Fibroblast of lung (primary cell): ENCODE results near the gene OR1M1. TPM values are rescaled to one million over a fixed set of nuclear protein-coding genes. Genes with fewer than 3 reads are reported as not detected.

Experiments
- DNase-seq, 2 donors: peaks; one replicate each; pipeline versions ENCODE4 v3.0.0 to v3.0.0-alpha.2; 2010; ENCODE audit warnings: low read depth in 2 of 2
- H2AFZ ChIP-seq: 2 replicates; pipeline ENCODE4 v1.5.1; 2012; ENCODE audit warnings: low read length, control low read depth, inconsistent platforms
- H3K27ac ChIP-seq: 2 replicates; pipeline ENCODE4 v1.5.1; 2011; ENCODE audit warnings: low read length, control low read depth; ENCODE audit not compliant: insufficient read depth
- H3K27me3 ChIP-seq: 2 replicates; pipeline ENCODE4 v1.5.1; 2011; ENCODE audit warnings: mild to moderate bottlenecking, low read length; ENCODE audit not compliant: control insufficient read depth, insufficient read depth
- H3K36me3 ChIP-seq: 2 replicates; pipeline ENCODE4 v1.5.1; 2011; ENCODE audit warnings: low read length; ENCODE audit not compliant: control insufficient read depth, insufficient read depth
- H3K4me1 ChIP-seq: 2 replicates; pipeline ENCODE4 v1.5.1; 2011; ENCODE audit warnings: low read length; ENCODE audit not compliant: control insufficient read depth, insufficient read depth; ENCODE audit errors: extremely low read depth
- H3K4me2 ChIP-seq: 2 replicates; pipeline ENCODE4 v1.5.1; 2011; ENCODE audit warnings: low read length, control low read depth; ENCODE audit not compliant: insufficient read depth; ENCODE audit errors: extremely low read depth
- H3K4me3 ChIP-seq, 4 experiments: fragments of 200-600 bp in 1 of 4; sonication (generic) in 1 of 4; replicated peaks in 1 of 4; 2 replicates each; pipeline ENCODE4 v1.5.1; 2011 to 2016; ENCODE audit warnings: low read length in 4 of 4, low read depth in 3 of 4, mild to moderate bottlenecking in 3 of 4, control low read depth in 2 of 4, inconsistent platforms in 1 of 4, mixed read lengths in 1 of 4; ENCODE audit not compliant: insufficient read depth in 1 of 4; ENCODE audit errors: control extremely low read depth in 1 of 4
- H3K79me2 ChIP-seq: 2 replicates; pipeline ENCODE4 v1.5.1; 2012; ENCODE audit warnings: mild to moderate bottlenecking, low read length, inconsistent platforms; ENCODE audit not compliant: control insufficient read depth, insufficient read depth
- H3K9ac ChIP-seq: 2 replicates; pipeline ENCODE4 v1.5.1; 2011; ENCODE audit warnings: mild to moderate bottlenecking, low read length, control low read depth; ENCODE audit not compliant: insufficient read depth
- H3K9me3 ChIP-seq: 2 replicates; pipeline ENCODE4 v1.5.1; 2012; ENCODE audit warnings: low read depth, low read length; ENCODE audit not compliant: control insufficient read depth, insufficient read depth
- H4K20me1 ChIP-seq: 2 replicates; pipeline ENCODE4 v1.5.1; 2011; ENCODE audit warnings: low read length; ENCODE audit not compliant: control insufficient read depth, insufficient read depth; ENCODE audit errors: extremely low read depth
- EZH2 ChIP-seq: IDR thresholded peaks from 2 replicates; pipeline ENCODE4 v1.5.1; 2012; ENCODE audit warnings: low read length, control low read depth, mild to moderate bottlenecking; ENCODE audit errors: missing control alignments
- polyA plus RNA-seq, 2 donors: library from polyadenylated mRNA; depleted of rRNA in 1 of 2; stranded (reverse) in 1 of 2; unstranded in 1 of 2; fragments of >200 nt; gene quantifications; 2 replicates each; pipeline ENCODE4 v1.2.1, GENCODE V29; 2011 to 2012; ENCODE audit warnings: missing spikeins in 1 of 2
- total RNA-seq: library from RNA; depleted of rRNA; stranded (reverse); fragments of >200 nt; gene quantifications from 2 replicates; pipeline ENCODE4 v1.2.1, GENCODE V29; 2014
- TF ChIP-seq, protein P1 (sequence below), 2 donors: IDR thresholded peaks in 1 of 2; conservative IDR thresholded peaks in 1 of 2; 1 replicate in 1 of 2; 2 replicates in 1 of 2; pipeline ENCODE4 v1.5.1; 2011 to 2012; ENCODE audit warnings: low read length in 2 of 2, control low read depth in 1 of 2, inconsistent platforms in 1 of 2, low read depth in 1 of 2, mild to moderate bottlenecking in 1 of 2

Gene OR1M1
- total and polyA plus RNA-seq, 2 donors (not counting 1 experiment from before 2014, with no cell fraction given), result not detected

DNA sequence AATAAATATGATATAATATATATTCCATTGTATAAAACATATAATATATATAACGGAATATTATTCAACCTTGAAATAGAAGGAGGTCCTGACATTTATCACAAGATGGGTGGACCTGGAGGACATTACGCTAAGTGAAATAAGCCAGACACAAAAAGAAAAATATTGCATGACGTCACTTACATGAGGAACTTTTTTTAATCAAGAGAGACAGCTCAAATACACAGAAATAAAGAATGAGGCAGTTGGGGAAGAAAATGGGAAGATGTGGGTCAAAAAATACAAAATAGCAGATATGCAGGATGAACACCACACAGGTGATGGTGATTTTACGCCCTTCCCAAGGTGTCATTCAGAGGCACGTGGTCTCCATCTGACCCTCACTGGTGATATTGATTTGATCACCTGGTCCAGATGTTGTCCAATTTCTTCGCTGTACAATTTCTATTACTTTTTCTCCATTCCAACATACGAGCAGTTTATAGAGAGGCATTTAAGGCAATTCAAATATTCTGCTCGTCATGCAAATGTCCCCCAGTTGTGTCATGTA, 52.8 kb downstream of the OR1M1 start:
- peak overlapping the region; percentile 84 to 97 (median 90) for H3K4me3 ChIP-seq
- H3K4me2 ChIP-seq, result peak overlapping the region; percentile 90
- TF ChIP-seq EZH2, result no peak
- TF ChIP-seq, protein P1, sequence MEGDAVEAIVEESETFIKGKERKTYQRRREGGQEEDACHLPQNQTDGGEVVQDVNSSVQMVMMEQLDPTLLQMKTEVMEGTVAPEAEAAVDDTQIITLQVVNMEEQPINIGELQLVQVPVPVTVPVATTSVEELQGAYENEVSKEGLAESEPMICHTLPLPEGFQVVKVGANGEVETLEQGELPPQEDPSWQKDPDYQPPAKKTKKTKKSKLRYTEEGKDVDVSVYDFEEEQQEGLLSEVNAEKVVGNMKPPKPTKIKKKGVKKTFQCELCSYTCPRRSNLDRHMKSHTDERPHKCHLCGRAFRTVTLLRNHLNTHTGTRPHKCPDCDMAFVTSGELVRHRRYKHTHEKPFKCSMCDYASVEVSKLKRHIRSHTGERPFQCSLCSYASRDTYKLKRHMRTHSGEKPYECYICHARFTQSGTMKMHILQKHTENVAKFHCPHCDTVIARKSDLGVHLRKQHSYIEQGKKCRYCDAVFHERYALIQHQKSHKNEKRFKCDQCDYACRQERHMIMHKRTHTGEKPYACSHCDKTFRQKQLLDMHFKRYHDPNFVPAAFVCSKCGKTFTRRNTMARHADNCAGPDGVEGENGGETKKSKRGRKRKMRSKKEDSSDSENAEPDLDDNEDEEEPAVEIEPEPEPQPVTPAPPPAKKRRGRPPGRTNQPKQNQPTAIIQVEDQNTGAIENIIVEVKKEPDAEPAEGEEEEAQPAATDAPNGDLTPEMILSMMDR (conservative IDR thresholded peaks at IDR 0.05 in 1 of 2, IDR thresholded peaks at IDR 0.05 in 1 of 2; ENCODE audit: low read depth in 1 of 2, low read length in 2 of 2), result no peak
- H3K9ac ChIP-seq, result peak overlapping the region; percentile 20
- H4K20me1 ChIP-seq, result no peaks in the 10 kb centered on the region
- peaks cover 38% of the 10 kb centered on the region for H3K79me2 ChIP-seq
- H2AFZ ChIP-seq, result peak overlapping the region; percentile 100
- peak in 1 of 2 donors; percentile 1 for DNase-seq
- H3K36me3 ChIP-seq, result no peaks in the 10 kb centered on the region
- H3K4me1 ChIP-seq, result no peaks in the 10 kb centered on the region
- no peaks in the 10 kb centered on the region for H3K27me3 ChIP-seq
- peak overlapping the region; percentile 95 for H3K27ac ChIP-seq
- no peaks in the 10 kb centered on the region for H3K9me3 ChIP-seq

DNA sequence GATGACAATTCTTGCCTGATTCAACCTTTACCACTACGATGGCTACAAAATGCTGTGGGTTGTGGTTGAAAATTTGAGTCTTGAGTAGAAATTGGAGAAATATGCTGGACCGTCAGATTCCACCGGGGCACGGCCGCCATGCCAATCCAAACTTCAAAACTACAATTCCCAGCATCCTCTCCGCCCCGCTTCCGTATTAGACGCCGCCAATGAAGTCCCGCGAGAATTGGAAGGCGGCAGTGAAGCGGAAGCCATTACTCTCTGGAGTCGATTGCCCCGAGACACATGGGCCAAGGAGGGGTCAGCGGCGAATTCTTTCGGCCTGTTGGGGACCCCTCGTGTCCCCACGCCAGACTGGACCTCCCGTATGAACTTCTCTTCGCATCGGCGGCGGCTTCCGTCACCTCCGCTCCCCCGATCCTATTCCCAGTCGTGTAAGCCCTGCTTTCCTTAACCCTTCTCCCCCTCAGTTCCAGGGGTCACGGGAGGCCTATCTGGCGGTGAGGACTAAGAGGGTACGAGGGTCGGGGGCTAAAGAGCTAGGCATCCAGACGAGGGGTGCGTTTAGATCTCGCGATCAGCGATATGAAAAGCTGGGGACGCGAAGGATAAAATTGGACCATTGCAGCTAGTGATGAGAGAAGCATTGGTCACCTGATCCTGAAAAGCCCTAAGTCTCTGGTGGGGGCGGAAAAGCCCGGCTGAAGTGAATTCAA, 53.5 kb downstream of the OR1M1 start, which contains the start of gene ZNF317:
ZNF317 (plus strand) TSS at position 239 of the 716 bp plus-strand sequence. CDS start 15,620 bp downstream, outside the sequence.
- peak; percentile 84 to 92 for DNase-seq
- peak within 1 kb of the TSS; percentile 100 for H2AFZ ChIP-seq
- peak within 1 kb of the TSS; percentile 90 for H3K4me2 ChIP-seq
- H3K9me3 ChIP-seq, result no peaks in the 10 kb centered on the region
- H3K27ac ChIP-seq, result peak within 1 kb of the TSS; percentile 95
- H4K20me1 ChIP-seq, result no peaks in the 10 kb centered on the region
- H3K9ac ChIP-seq, result peak within 1 kb of the TSS; percentile 91
- H3K4me1 ChIP-seq, result no peaks in the 10 kb centered on the region
- peak within 1 kb of the TSS; percentile 84 to 97 (median 90) for H3K4me3 ChIP-seq
- no peaks in the 10 kb centered on the region for H3K27me3 ChIP-seq
- H3K79me2 ChIP-seq, result peaks cover 44% of the 10 kb centered on the region
- H3K36me3 ChIP-seq, result no peaks in the 10 kb centered on the region
- TF ChIP-seq EZH2, result no peak
- TF ChIP-seq, protein P1 (conservative IDR thresholded peaks at IDR 0.05 in 1 of 2, IDR thresholded peaks at IDR 0.05 in 1 of 2; ENCODE audit: low read depth in 1 of 2, low read length in 2 of 2), result no peak

DNA sequence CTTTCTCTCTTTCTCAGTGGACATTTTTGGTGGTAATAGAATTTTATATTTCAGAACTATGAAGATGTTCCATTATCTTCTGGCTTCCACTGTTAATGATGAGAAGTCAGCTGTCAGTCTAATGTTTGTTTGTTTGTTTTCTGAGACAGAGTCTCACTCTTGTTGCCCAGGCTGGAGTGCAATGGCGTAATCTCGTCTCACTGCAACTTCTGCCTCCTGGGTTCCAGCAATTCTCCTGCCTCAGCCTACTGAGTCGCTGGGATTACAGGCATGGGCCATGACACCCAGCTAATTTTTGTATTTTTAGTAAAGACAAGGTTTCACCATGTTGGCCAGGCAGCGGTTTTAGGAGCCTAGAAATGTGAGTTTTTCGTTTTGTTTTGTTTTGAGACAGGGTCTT, 58.1 kb downstream of the OR1M1 start:
- Histone ChIP-seq H3K27ac (no peak overlapping the region), H3K9me3 (no peaks in the 10 kb centered on the region), H3K36me3 (peaks cover 2% of the 10 kb centered on the region), H3K9ac (no peak overlapping the region), H3K4me2 (no peak overlapping the region), H2AFZ (no peak overlapping the region), H3K27me3 (no peaks in the 10 kb centered on the region), H3K79me2 (peaks cover 82% of the 10 kb centered on the region), H3K4me1 (no peaks in the 10 kb centered on the region), H3K4me3 (no peak overlapping the region), H4K20me1 (no peaks in the 10 kb centered on the region)
- peak in 1 of 2 donors; percentile 11 for DNase-seq
- TF ChIP-seq, protein P1 (conservative IDR thresholded peaks at IDR 0.05 in 1 of 2, IDR thresholded peaks at IDR 0.05 in 1 of 2; ENCODE audit: low read depth in 1 of 2, low read length in 2 of 2), result no peak
- no peak for TF ChIP-seq EZH2

Other genes starting within 250 kb of the OR1M1 start
- gene MUC16, start 76.7 kb upstream of the OR1M1 start, total RNA-seq, result not detected in 2 replicates
- gene MUC16, start 76.7 kb upstream of the OR1M1 start, polyA plus RNA-seq, result not detected in 2 replicates
- gene OR7G2, start 20.4 kb downstream of the OR1M1 start, total RNA-seq, result not detected in 2 replicates
- not detected in 2 replicates for gene OR7G2, start 20.4 kb downstream of the OR1M1 start, polyA plus RNA-seq
- gene OR7G1, start 28.7 kb downstream of the OR1M1 start, total RNA-seq, result not detected in 2 replicates
- not detected in 2 replicates for gene OR7G1, start 28.7 kb downstream of the OR1M1 start, polyA plus RNA-seq
- gene OR7G3, start 39.9 kb downstream of the OR1M1 start, total RNA-seq, result not detected in 2 replicates
- gene OR7G3, start 39.9 kb downstream of the OR1M1 start, polyA plus RNA-seq, result not detected in 2 replicates
- gene ZNF317, start 53.3 kb downstream of the OR1M1 start, total RNA-seq, result 13.6 and 17.7 TPM in 2 replicates
- gene ZNF317, start 53.3 kb downstream of the OR1M1 start, polyA plus RNA-seq, result 12.8 and 17.0 TPM in 2 replicates
- under 0.01 and 0.17 TPM in 2 replicates for gene OR7D2, start 91.9 kb downstream of the OR1M1 start, total RNA-seq
- gene OR7D2, start 91.9 kb downstream of the OR1M1 start, polyA plus RNA-seq, result 0.02 TPM in 1 of 2 replicates, not detected in the other
- not detected in 2 replicates for gene OR7D4, start 132.5 kb downstream of the OR1M1 start, total RNA-seq
- gene OR7D4, start 132.5 kb downstream of the OR1M1 start, polyA plus RNA-seq, result not detected in 2 replicates
- not detected in 2 replicates for gene OR7E24, start 163.9 kb downstream of the OR1M1 start, total RNA-seq
- gene OR7E24, start 163.9 kb downstream of the OR1M1 start, polyA plus RNA-seq, result not detected in 2 replicates
- gene ZNF699, start 222.8 kb downstream of the OR1M1 start, total RNA-seq, result 12.3 and 20.5 TPM in 2 replicates
- gene ZNF699, start 222.8 kb downstream of the OR1M1 start, polyA plus RNA-seq, result 2.7 and 4.0 TPM in 2 replicates
- gene ZNF559, start 237.1 kb downstream of the OR1M1 start, total RNA-seq, result 14.4 and 19.8 TPM in 2 replicates
- 10.2 and 15.6 TPM in 2 replicates for gene ZNF559, start 237.1 kb downstream of the OR1M1 start, polyA plus RNA-seq